ENCODE results near the gene CAMKMT.

CAMKMT gene

DNA sequence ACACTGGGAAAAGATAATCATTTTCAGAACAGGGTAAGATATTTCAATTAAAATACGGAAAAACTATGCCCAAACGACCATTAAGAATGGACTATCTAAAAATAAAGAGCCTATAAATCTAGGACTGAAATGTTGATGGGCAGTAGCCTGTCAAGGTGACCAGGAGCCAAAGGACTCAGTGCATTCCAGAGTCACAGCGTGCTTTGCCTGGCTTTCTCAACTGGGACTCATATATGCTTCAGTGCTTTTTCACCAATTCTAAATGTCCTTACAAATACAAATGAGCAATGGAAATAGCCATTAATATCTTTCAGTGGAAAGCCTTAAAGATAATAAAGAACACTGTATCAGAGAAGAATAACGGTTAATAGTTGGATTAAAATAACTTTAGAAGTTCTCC lies 35.9 kb upstream of the CAMKMT start:
- CTCF ChIA-PET = no interaction called here
- POLR2A ChIA-PET (ENCODE audit: low non-redundant PET) = no interaction called here
- no peak for DNase-seq (ENCODE audit: low spot score)
- TF ChIP-seq, protein P1, sequence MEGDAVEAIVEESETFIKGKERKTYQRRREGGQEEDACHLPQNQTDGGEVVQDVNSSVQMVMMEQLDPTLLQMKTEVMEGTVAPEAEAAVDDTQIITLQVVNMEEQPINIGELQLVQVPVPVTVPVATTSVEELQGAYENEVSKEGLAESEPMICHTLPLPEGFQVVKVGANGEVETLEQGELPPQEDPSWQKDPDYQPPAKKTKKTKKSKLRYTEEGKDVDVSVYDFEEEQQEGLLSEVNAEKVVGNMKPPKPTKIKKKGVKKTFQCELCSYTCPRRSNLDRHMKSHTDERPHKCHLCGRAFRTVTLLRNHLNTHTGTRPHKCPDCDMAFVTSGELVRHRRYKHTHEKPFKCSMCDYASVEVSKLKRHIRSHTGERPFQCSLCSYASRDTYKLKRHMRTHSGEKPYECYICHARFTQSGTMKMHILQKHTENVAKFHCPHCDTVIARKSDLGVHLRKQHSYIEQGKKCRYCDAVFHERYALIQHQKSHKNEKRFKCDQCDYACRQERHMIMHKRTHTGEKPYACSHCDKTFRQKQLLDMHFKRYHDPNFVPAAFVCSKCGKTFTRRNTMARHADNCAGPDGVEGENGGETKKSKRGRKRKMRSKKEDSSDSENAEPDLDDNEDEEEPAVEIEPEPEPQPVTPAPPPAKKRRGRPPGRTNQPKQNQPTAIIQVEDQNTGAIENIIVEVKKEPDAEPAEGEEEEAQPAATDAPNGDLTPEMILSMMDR (conservative IDR thresholded peaks at IDR 0.05; ENCODE audit: low read depth) = no peak
- no peak overlapping the region for H3K27ac ChIP-seq

DNA sequence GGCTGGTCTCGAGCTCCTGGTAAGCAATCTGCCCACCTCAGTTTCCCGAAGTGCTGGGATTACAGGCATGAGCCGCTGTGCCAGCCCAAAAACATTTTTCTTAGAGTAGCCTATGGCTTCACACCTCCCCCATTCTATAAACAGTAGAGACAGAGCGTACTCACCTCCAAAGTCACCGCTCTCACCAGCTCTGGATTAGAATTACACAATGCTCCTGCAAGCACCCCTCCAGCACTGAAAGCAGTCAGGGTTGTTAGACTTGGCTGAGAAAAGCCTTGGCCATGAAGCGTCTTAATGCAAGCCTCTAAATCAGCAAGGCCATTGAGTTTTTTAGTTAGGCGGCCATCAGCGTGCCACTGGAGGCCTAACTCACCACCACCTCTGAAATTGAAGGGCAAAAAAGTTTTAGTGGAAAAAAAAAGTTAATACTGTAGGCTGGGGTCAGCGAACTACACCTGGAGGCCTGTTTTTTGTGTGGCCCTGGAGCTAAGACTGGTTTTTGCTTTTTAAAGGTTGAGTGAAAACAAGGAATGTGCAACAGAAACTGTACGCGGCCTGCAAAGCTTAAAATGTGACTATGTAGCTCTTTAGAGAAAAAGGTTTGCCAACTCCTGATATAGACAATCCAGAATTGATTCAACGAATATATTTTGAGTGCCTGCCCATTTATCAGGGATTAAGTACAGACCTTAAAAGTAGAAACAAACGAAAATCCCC lies 35.0 kb upstream of the CAMKMT start:
- H3K27ac ChIP-seq = no peak overlapping the region
- ChIA-PET POLR2A (ENCODE audit: low non-redundant PET) (no interaction called here), CTCF (interaction anchor here (0.6 kb wide), 2 partner anchors 155 to 600 kb away, joined by 3 to 6 read pairs; no protein-coding TSS in a partner anchor)
- no peak for DNase-seq (ENCODE audit: low spot score)
- TF ChIP-seq, protein P1 (conservative IDR thresholded peaks at IDR 0.05; ENCODE audit: low read depth) = no peak

DNA sequence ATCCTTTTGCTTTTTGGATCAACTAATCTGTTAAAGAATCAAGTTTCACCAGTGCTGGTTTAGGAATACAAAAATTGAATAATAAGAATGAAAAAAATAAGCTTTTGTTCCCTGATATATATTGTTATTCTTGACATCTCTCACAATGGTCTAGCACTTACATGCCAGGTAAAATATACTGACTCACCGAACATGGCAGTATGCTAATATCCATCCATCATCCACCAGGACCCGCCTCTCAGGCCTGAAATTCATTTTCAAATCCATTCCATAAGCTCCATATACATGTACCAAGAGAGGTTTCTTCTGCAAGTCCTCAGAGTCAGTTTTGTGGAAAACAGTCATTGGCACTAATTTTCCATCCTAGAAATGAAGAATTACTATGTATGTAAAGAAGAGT lies 33.0 kb upstream of the CAMKMT start:
- no peak overlapping the region for H3K27ac ChIP-seq
- DNase-seq (ENCODE audit: low spot score) = no peak
- ChIA-PET CTCF (interaction anchor here (0.8 kb wide), 1 partner anchor 72 kb away, joined by 3 read pairs; no protein-coding TSS in a partner anchor), POLR2A (ENCODE audit: low non-redundant PET) (no interaction called here)
- TF ChIP-seq, protein P1 (conservative IDR thresholded peaks at IDR 0.05; ENCODE audit: low read depth) = no peak

DNA sequence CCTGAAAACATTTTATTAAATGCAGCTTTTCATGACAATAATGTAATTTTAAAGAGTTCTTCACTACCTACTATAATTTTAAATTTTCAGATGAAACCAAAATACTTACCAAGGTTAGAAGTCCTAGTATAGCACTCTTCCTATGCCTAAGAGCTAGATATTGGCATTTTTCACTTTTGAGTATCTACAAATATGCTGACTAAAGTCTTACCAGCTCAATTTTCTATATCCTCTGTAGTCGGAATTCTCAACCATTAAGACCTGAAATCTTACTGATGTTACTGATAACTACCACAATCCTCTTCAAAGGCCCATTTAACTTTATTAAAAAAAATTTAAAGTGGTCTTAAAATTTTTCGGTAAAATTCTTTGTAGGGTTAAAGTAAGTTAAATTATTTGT lies 32.4 kb upstream of the CAMKMT start:
- CTCF ChIA-PET = no interaction called here

DNA sequence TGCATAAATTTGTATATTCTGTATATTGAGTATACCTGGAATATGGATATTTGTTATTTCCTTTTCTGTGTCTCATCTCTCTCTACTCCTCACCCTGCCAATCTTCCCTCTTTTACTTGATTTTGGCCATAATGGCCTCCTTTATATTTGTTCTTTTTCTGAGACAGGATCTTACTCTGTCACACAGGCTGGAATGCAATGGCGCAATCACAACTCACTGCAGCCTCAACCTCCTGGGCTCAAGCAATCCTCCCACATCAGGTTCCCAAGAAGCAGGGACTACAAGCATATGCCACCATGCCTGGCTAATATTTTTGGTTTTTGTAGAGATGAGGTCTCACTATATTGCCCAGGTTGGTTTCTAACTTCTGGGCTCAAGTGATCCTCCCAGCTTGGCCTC lies 30.9 kb upstream of the CAMKMT start:
- TF ChIP-seq, protein P1 (conservative IDR thresholded peaks at IDR 0.05; ENCODE audit: low read depth) = no peak
- ChIA-PET POLR2A (ENCODE audit: low non-redundant PET) (no interaction called here), CTCF (no interaction called here)
- DNase-seq (ENCODE audit: low spot score) = no peak
- no peak overlapping the region for H3K27ac ChIP-seq

More for the DNA sequence above, 32.4 kb upstream of the CAMKMT start:
- POLR2A ChIA-PET (ENCODE audit: low non-redundant PET) = no interaction called here
- no peak for DNase-seq (ENCODE audit: low spot score)
- TF ChIP-seq, protein P1 (conservative IDR thresholded peaks at IDR 0.05; ENCODE audit: low read depth) = no peak
- no peak overlapping the region for H3K27ac ChIP-seq

DNA sequence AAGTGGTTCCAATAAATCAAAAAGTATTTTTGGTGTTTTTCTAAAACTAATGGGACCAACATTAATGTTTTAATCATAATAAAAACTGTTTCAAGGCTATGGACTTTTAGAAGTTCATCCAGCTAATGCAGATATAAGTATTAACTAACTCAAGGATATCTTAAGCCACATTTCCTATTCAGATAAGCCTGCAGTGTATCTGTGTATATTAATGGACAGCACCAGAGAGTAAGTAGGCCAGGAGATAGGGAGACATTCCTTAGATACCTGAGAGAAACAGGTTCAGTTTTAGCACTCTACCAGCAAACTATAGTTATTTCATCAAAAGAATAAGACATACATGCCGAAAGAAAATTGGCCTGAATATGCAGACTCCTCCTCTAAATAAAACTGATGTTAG lies 27.8 kb upstream of the CAMKMT start:
- TF ChIP-seq, protein P1 (conservative IDR thresholded peaks at IDR 0.05; ENCODE audit: low read depth) = no peak
- CTCF ChIA-PET = interaction anchor here (0.7 kb wide), 1 partner anchor 193 kb away, joined by 3 read pairs; no protein-coding TSS in a partner anchor
- H3K27ac ChIP-seq = no peak overlapping the region
- POLR2A ChIA-PET (ENCODE audit: low non-redundant PET) = no interaction called here
- no peak for DNase-seq (ENCODE audit: low spot score)

Data from RWPE1 (cell line).